T-helper 1 cell treated with Interleukin-12 subunit alpha and Interleukin-12 subunit beta and Interleukin-4 antibody, amounts not matched to agents 30 ng/mL and 1 ng/mL, for 36 hours (primary cell): ENCODE data around the gene ANKS6. TPM values are rescaled to one million over a fixed set of nuclear protein-coding genes. Genes with fewer than 3 reads are reported as not detected.

Source experiments
- intact Hi-C: fragments of 100-400 bp; cut with micrococcal nuclease; formaldehyde crosslinking; loops from one replicate; pipeline ENCODE4 v1.15.1; 2024
- total RNA-seq: library from RNA; stranded (reverse); gene quantifications from 2 replicates; pipeline ENCODE4 v1.2.3, GENCODE V29; 2022

ANKS6 gene
- total RNA-seq, 1 donor from 2014 or later = 6.1 TPM

- intact Hi-C loops = no loop called here
These were observed 56.0 kb downstream of the ANKS6 start for GRCh38 chr9:98740226-98740881.

- intact Hi-C loops = no loop called here
These were observed 57.6 kb downstream of the ANKS6 start for GRCh38 chr9:98738741-98739140.

- intact Hi-C loops = no loop called here
These were observed 60.1 kb downstream of the ANKS6 start for GRCh38 chr9:98736226-98736625.

GRCh38 chr9:98732801-98733200 is 63.6 kb downstream of the ANKS6 start:
- intact Hi-C loops = no loop called here

- intact Hi-C loops = no loop called here
These were observed 64.3 kb downstream of the ANKS6 start for GRCh38 chr9:98732091-98732490.

GRCh38 chr9:98730871-98731270 is 65.5 kb downstream of the ANKS6 start:
- intact Hi-C loops = no loop called here

- intact Hi-C loops = no loop called here
These were observed 67.9 kb downstream of the ANKS6 start for GRCh38 chr9:98728500-98728899.

- intact Hi-C loops = no loop called here
These were observed 68.9 kb downstream of the ANKS6 start for GRCh38 chr9:98727428-98727827.

- intact Hi-C loops = no loop called here
These were observed 69.6 kb downstream of the ANKS6 start for GRCh38 chr9:98726735-98727134.

- intact Hi-C loops = no loop called here
These were observed 71.4 kb downstream of the ANKS6 start for GRCh38 chr9:98724810-98725530.

- intact Hi-C loops = no loop called here
These were observed 74.7 kb downstream of the ANKS6 start for GRCh38 chr9:98721643-98722042.

GRCh38 chr9:98720402-98720801 is 76.0 kb downstream of the ANKS6 start:
- intact Hi-C loops = no loop called here

GRCh38 chr9:98719055-98719454 is 77.3 kb downstream of the ANKS6 start:
- intact Hi-C loops = no loop called here

- intact Hi-C loops = no loop called here
These were observed 81.5 kb downstream of the ANKS6 start for GRCh38 chr9:98714833-98715232.

GRCh38 chr9:98712987-98713386 is 83.4 kb downstream of the ANKS6 start:
- intact Hi-C loops = no loop called here

- intact Hi-C loops = no loop called here
These were observed 86.1 kb downstream of the ANKS6 start for GRCh38 chr9:98709968-98710965.

GRCh38 chr9:98708933-98709911 is 87.1 kb downstream of the ANKS6 start, which contains the start of gene GABBR2:
GABBR2 (minus strand) TSS chr9:98708935; CDS start chr9:98708737, 198 bp downstream.
- intact Hi-C loops = no loop called here

- intact Hi-C loops = no loop called here
These were observed 88.0 kb downstream of the ANKS6 start for GRCh38 chr9:98708103-98708932.
